GM18520 (cell line): Measurements from ENCODE around the gene RNF149.
"Not testable (repeated sequence)": the region's sequence is repeated elsewhere in the genome, so short reads cannot be mapped to it uniquely, and the experiment has no call there.

ENCODE experiments used
- ATAC-seq: cut with Tn5 transposase; IDR thresholded peaks from one replicate; pipeline ENCODE4 v1.9.1; 2021; ENCODE audit not compliant: unreplicated experiment

RNF149 gene

GRCh38 chr2:101235956-101236355 is 72.5 kb downstream of the RNF149 start:
- ATAC-seq: not testable (repeated sequence)

- ATAC-seq: no peak
These were observed 74.1 kb downstream of the RNF149 start for GRCh38 chr2:101234169-101234938.

GRCh38 chr2:101232770-101233169 is 75.7 kb downstream of the RNF149 start:
- no peak for ATAC-seq

- ATAC-seq: no peak
These were observed 76.4 kb downstream of the RNF149 start for GRCh38 chr2:101231937-101232730.

DNA sequence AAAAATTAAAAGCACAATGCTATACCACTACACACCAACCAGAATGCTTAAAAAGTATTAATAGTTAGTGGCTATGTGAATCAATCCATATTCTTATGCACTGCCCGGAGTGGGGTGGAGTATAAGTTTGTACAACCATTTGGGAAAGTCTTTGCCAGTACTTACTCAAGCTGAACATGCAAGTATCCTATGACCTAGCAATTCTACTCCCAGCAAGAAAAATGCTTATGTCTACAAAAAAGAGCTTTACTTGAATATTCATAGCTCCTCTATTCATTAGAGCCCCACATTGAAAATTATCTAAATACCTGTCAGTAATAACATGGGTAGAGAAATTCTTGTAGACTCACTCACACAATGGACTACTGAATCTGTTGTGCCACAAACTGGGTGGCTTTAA is 77.3 kb downstream of the RNF149 start:
- no peak for ATAC-seq

DNA sequence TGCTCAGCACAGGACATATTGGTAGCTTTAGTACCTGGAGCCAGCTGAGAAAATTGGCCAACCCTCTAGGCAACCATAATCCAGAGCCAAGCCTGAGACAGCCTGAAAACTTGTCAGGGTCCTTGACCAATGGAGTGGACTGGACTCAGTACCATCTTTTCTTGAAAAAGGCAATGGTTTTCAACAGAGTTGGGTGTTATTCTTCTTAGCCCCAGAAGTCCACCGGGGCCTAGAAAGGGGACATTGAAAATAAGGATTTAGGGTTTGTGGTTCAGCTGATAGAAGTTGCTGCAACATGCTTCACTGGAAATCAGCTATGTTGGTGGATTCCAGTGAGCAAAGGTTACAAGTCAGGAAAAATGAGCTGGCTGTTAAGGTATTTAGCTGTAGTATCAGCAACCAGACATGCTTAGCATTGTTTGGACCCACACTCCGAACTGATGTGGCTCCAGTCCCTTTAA is 77.9 kb downstream of the RNF149 start:
- no peak for ATAC-seq
